ENCODE results near the gene MMS19. TPM values are rescaled to one million over a fixed set of nuclear protein-coding genes. Genes with fewer than 3 reads are reported as not detected.

The MMS19 gene
- total and polyA plus RNA-seq, 10 of the 15 experiments (the other 5 are each of a cell fraction or from before 2014, with no cell fraction given): 40.2 to 112 (median 69.0) TPM

GRCh38 chr10:97498076-97498840, at the start of gene MMS19 (continued):
- TF ChIP-seq EGR1 (IDR thresholded peaks at IDR 0.05; ENCODE audit: borderline replicate concordance in 1 of 2, low read depth in 2 of 2, low read length in 2 of 2) (peak in 1 of 2 experiments; percentile 69; a peak in 2 of 3 replicates), USF2 (IDR thresholded peaks at IDR 0.05; ENCODE audit: borderline replicate concordance, low read depth, low read length) (peak; percentile 67), JUNB (IDR thresholded peaks at IDR 0.05) (no peak), MXI1 (IDR thresholded peaks at IDR 0.05; ENCODE audit: low read depth, low read length) (no peak), TCF12 (IDR thresholded peaks at IDR 0.05; ENCODE audit: low read depth, low read length) (0 out of 2 replicates have a peak, but pooled peaks have one; percentile 13), MTA2 (IDR thresholded peaks at IDR 0.05; ENCODE audit: low read depth) (no peak), KLF5 (IDR thresholded peaks at IDR 0.05; ENCODE audit: partially characterized antibody) (peak; percentile 30), ZNF217 (IDR thresholded peaks at IDR 0.05) (no peak), ESRRA (IDR thresholded peaks at IDR 0.05; ENCODE audit: low read length) (no peak), HDGF (IDR thresholded peaks at IDR 0.05) (peak; percentile 80; the same call in 1 of the 2 replicates), POU2F2 (IDR thresholded peaks at IDR 0.05; ENCODE audit: borderline replicate concordance, low read depth, low read length) (peak; percentile 68; the same call in 2 of the 3 replicates), PML (IDR thresholded peaks at IDR 0.05; ENCODE audit: low read length) (peak; percentile 77; the same call in 1 of the 2 replicates), BACH1 (IDR thresholded peaks at IDR 0.05; ENCODE audit: borderline replicate concordance) (peak; percentile 21), SP1 (IDR thresholded peaks at IDR 0.05; ENCODE audit: low read depth, low read length) (peak; percentile 64), FOXK2 (IDR thresholded peaks at IDR 0.05) (no peak), SMARCA5 (IDR thresholded peaks at IDR 0.05) (peak; percentile 54; the same call in 1 of the 2 replicates), KDM1A (IDR thresholded peaks at IDR 0.05; ENCODE audit: borderline replicate concordance) (no peak), RUNX3 (IDR thresholded peaks at IDR 0.05; ENCODE audit: low read length) (no peak; the same call in 1 of the 2 replicates), PAX5 (IDR thresholded peaks at IDR 0.05; ENCODE audit: borderline replicate concordance, low read depth, low read length) (0 out of 2 replicates have a peak, but pooled peaks have one; percentile 11), NBN (IDR thresholded peaks at IDR 0.05) (0 out of 2 replicates have a peak, but pooled peaks have one; percentile 52), CBFB (IDR thresholded peaks at IDR 0.05; ENCODE audit: low read depth) (peak; percentile 45; the same call in 1 of the 2 replicates), POLR2AphosphoS2 (IDR thresholded peaks at IDR 0.05; ENCODE audit: low read depth, low read length) (0 out of 2 replicates have a peak, but pooled peaks have one; percentile 45), MEF2B (IDR thresholded peaks at IDR 0.05; ENCODE audit: partially characterized antibody, poor library complexity, severe bottlenecking) (no peak), KAT2A (conservative IDR thresholded peaks at IDR 0.05; ENCODE audit: control insufficient read depth, low read depth, low read length) (no peak)
- TF ChIP-seq, protein P1, sequence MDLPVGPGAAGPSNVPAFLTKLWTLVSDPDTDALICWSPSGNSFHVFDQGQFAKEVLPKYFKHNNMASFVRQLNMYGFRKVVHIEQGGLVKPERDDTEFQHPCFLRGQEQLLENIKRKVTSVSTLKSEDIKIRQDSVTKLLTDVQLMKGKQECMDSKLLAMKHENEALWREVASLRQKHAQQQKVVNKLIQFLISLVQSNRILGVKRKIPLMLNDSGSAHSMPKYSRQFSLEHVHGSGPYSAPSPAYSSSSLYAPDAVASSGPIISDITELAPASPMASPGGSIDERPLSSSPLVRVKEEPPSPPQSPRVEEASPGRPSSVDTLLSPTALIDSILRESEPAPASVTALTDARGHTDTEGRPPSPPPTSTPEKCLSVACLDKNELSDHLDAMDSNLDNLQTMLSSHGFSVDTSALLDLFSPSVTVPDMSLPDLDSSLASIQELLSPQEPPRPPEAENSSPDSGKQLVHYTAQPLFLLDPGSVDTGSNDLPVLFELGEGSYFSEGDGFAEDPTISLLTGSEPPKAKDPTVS (IDR thresholded peaks at IDR 0.05; ENCODE audit: low read depth, low read length): no peak
- TF ChIP-seq, protein P2, sequence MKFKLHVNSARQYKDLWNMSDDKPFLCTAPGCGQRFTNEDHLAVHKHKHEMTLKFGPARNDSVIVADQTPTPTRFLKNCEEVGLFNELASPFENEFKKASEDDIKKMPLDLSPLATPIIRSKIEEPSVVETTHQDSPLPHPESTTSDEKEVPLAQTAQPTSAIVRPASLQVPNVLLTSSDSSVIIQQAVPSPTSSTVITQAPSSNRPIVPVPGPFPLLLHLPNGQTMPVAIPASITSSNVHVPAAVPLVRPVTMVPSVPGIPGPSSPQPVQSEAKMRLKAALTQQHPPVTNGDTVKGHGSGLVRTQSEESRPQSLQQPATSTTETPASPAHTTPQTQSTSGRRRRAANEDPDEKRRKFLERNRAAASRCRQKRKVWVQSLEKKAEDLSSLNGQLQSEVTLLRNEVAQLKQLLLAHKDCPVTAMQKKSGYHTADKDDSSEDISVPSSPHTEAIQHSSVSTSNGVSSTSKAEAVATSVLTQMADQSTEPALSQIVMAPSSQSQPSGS (IDR thresholded peaks at IDR 0.05; ENCODE audit: low read length): no peak
- TF ChIP-seq, protein P3, sequence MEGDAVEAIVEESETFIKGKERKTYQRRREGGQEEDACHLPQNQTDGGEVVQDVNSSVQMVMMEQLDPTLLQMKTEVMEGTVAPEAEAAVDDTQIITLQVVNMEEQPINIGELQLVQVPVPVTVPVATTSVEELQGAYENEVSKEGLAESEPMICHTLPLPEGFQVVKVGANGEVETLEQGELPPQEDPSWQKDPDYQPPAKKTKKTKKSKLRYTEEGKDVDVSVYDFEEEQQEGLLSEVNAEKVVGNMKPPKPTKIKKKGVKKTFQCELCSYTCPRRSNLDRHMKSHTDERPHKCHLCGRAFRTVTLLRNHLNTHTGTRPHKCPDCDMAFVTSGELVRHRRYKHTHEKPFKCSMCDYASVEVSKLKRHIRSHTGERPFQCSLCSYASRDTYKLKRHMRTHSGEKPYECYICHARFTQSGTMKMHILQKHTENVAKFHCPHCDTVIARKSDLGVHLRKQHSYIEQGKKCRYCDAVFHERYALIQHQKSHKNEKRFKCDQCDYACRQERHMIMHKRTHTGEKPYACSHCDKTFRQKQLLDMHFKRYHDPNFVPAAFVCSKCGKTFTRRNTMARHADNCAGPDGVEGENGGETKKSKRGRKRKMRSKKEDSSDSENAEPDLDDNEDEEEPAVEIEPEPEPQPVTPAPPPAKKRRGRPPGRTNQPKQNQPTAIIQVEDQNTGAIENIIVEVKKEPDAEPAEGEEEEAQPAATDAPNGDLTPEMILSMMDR (IDR thresholded peaks at IDR 0.05 in 2 of 3, conservative IDR thresholded peaks at IDR 0.05 in 1 of 3; ENCODE audit: control insufficient read depth in 2 of 3, extremely low read depth in 1 of 3, insufficient read depth in 1 of 3, low read depth in 3 of 3, low read length in 3 of 3): no peak
